ENCODE results near the gene CNNM2.

CNNM2 gene

GRCh38 chr10:103078309-103078615 is 160.2 kb downstream of the CNNM2 start:
- DNase-seq, result no peak

GRCh38 chr10:103078676-103079075 is 160.6 kb downstream of the CNNM2 start:
- no peak for DNase-seq

- DNase-seq, result no peak
Observed at GRCh38 chr10:103079100-103079499, 161.0 kb downstream of the CNNM2 start.

GRCh38 chr10:103079946-103080345 is 161.9 kb downstream of the CNNM2 start:
- no peak for DNase-seq

GRCh38 chr10:103080891-103081581 is 162.9 kb downstream of the CNNM2 start:
- no peak for DNase-seq

GRCh38 chr10:103082683-103083082 is 164.6 kb downstream of the CNNM2 start:
- no peak for DNase-seq

DNA sequence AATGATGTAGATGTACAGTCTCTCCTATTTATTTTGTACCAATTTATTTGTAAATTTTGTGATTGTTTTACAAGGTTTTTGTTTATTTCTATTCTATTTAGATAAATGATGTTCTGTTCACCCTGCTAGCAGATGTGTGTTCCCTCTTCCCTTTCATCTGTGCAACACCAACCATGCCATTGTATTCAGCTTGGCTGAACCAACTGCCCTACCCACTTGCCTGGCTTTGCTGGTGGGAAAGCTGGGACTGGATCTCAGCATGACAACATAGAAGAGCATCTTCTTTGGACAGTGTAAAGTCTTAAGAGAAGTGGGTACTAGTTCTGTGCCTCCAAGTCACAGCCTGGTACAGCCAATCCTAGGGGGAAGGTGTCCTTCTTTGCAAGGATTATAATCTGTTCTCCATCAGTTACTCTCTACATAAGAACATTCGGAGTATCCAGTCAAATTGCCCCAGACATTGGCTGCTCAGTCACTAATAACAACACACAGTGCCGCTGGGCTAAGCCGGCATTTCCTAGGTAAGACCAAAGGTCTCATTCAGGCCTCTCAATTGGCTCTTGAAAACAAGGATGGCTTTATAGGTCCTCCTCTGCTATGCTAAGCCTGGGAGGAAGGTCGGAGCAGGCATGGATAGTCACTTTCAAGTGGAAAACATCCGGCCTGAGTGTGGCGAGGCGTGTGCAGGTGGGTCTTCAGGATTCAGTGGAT is 165.3 kb downstream of the CNNM2 start:
- no peak for DNase-seq

GRCh38 chr10:103083977-103084320 is 165.9 kb downstream of the CNNM2 start:
- no peak for DNase-seq

DNA sequence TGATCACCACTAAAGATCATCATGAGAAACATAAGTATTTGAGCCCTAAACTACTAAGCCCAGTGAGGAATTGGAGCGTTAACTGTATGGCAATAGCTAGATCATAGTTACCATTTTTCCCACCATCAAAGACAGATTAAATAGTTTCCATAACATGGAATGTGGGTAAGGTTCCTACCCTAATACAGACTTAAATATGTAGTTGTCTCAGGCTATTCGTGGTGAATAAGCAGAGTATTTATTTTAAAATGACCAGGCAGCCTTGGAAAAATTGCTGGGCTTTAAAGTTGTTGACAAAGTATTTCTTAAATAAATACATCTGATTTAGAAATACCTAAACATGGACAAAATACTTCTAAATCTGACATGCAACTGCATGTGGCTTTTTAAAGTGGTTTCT is 168.2 kb downstream of the CNNM2 start:
- no peak for DNase-seq

DNA sequence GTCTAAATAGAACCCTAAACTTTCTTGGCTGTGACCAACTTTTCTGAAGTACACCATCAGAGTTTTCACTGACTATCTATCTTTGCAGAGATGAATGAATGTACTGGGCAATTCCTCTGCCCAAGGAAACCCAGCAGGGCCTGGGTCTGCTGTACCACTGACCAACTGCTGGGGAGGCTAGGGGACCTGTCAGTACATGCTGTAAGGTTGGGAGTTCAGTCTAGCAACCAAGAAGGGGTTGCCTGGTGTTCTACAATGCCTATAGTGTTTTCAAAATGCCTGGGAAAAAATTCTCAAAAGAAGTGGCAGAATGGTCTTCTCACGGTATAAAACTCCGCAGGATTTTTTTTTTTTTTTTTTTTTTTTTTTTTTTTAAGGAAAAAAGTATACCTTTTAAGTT is 168.7 kb downstream of the CNNM2 start:
- DNase-seq, result no peak

GRCh38 chr10:103089493-103089892 is 171.4 kb downstream of the CNNM2 start:
- no peak for DNase-seq

- DNase-seq, result no peak
Observed at GRCh38 chr10:103090911-103091310, 172.8 kb downstream of the CNNM2 start.

- no peak for DNase-seq
Observed at GRCh38 chr10:103095005-103095404, 176.9 kb downstream of the CNNM2 start.

GRCh38 chr10:103096130-103096529 is 178.0 kb downstream of the CNNM2 start:
- no peak for DNase-seq

DNA sequence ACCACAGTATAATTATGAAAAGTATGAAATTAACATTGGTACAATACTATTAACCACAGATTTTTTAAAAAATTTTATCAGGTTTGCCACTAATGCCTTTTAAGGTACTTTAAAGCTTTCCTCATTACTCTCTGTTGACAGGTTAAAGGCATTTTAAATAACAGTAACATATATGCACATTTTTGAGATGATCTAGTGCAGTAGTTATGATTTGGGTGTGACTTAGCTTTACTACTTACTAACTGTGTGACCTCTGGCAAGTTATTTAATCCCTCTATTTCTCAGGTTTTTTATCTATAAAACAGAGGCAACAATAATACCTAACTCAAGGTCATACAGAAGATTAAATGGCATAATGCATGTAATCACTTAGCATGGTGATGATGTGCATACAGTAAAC is 180.1 kb downstream of the CNNM2 start:
- no peak for DNase-seq

- no peak for DNase-seq
Observed at GRCh38 chr10:103100620-103101019, 182.5 kb downstream of the CNNM2 start.

- DNase-seq, result no peak
Observed at GRCh38 chr10:103102195-103102594, 184.1 kb downstream of the CNNM2 start.

GRCh38 chr10:103103989-103104388 is 185.9 kb downstream of the CNNM2 start:
- no peak for DNase-seq

- no peak for DNase-seq
Observed at GRCh38 chr10:103104721-103105120, 186.6 kb downstream of the CNNM2 start.

GRCh38 chr10:103105462-103105861 is 187.4 kb downstream of the CNNM2 start:
- DNase-seq, result no peak

DNA sequence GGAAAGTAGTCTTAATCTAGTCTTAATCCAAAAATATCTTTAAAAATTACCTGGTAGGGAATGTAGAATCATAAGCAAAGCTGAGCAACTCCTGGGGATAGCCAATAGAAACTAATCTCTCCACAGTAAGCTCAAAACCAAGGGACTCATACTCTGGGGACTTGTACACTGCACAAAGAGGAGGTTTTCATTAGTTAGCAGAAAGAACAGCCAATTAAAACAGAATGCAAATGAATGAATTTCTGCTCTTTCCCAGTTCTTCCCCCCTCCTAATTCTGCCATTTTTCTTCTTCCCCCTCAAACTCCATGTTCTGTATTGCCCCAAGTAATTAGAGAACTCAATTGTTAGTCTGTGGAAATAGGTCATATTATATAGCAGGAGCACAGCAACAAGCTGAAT is 188.4 kb downstream of the CNNM2 start:
- no peak for DNase-seq

GRCh38 chr10:103109821-103110220 is 191.7 kb downstream of the CNNM2 start:
- DNase-seq, result no peak

DNA sequence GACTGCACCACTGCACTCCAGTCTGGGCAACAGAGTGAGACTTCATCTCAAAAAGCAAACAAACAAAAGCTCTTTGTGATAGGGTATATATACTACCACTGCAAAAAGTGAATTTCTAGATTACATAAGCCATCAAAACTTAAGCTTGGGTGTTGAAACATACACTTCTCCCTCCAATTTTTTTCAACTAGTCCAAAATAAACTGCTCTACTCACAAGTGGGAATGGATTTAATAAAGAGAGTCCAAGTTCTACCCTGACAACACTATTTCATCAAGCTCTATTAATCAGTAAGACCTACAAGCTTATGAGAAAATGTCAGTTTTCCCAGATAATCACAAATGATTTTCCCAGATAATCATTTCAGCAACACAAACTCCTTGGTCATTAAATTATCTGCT is 192.3 kb downstream of the CNNM2 start:
- no peak for DNase-seq

DNA sequence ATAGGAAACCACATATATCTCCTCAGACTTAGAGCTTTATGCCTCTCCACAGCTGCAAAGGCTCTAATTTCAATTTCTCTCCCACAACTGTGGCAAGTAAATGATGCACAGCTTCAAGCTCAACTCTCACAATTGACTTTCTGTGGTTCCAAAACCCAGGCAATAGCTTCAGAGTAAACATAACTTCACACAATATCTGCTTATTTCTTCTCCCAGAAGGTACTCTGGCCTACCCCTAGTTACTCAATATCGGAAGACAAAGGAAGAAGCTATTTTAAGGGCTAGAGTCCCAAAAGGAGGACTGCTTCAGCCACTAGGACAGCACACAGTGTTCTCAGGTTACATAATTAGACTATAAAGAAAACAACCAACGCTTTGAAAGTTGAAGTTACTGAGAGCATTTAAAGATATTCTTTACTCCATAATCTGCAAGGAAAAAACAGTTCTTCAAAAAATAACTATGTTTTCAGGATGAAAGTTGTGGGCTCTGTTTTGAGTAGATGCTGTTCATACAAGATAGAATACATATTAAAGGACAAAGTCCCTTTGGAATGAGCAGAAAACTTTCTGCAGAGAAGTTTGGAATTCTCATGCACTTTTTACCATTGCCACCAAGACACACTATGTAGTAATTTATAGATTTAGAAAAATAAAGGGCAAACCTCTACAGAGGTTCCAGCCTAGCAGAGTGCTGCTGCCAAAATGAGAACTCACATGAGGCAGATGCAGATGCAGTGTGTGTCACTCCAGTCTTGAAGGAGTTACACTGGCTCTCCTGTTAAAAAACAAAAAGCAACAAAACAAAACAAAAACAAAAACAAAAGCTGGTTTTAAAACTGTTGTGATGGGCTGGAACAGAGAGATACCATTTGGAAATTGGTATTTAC is 193.2 kb downstream of the CNNM2 start:
- no peak for DNase-seq
